ENCODE measurements around the gene GSDME. TPM values are rescaled to one million over a fixed set of nuclear protein-coding genes. Genes with fewer than 3 reads are reported as not detected.

The GSDME gene
- total RNA-seq, 4 donors from 2014 or later: 9.0 to 44.0 (median 14.3) TPM

- TF ChIP-seq CTCF (IDR thresholded peaks at IDR 0.05; ENCODE audit: low read depth): no peak
These were observed 87.2 kb downstream of the GSDME start for GRCh38 chr7:24669971-24670591.

- no peak for TF ChIP-seq CTCF (IDR thresholded peaks at IDR 0.05; ENCODE audit: low read depth)
These were observed 88.2 kb downstream of the GSDME start for GRCh38 chr7:24668927-24669635.

GRCh38 chr7:24665564-24666294 is 91.5 kb downstream of the GSDME start:
- TF ChIP-seq CTCF (IDR thresholded peaks at IDR 0.05; ENCODE audit: low read depth): no peak

GRCh38 chr7:24660546-24660945 is 96.7 kb downstream of the GSDME start:
- TF ChIP-seq CTCF (IDR thresholded peaks at IDR 0.05; ENCODE audit: low read depth): no peak

- no peak for TF ChIP-seq CTCF (IDR thresholded peaks at IDR 0.05; ENCODE audit: low read depth)
These were observed 97.8 kb downstream of the GSDME start for GRCh38 chr7:24659505-24659904.

GRCh38 chr7:24657980-24658379 is 99.3 kb downstream of the GSDME start:
- TF ChIP-seq CTCF (IDR thresholded peaks at IDR 0.05; ENCODE audit: low read depth): no peak

- no peak for TF ChIP-seq CTCF (IDR thresholded peaks at IDR 0.05; ENCODE audit: low read depth)
These were observed 100.7 kb downstream of the GSDME start for GRCh38 chr7:24656608-24657007.
